Osteocyte (in vitro differentiated cells): Measurements from ENCODE around the gene ABCC10. TPM values are rescaled to one million over a fixed set of nuclear protein-coding genes. Genes with fewer than 3 reads are reported as not detected.
A peak's percentile ranks its signal among the peaks of the same experiment; 100 is the strongest.

Source experiments
- DNase-seq: peaks from one replicate; pipeline ENCODE4 v3.0.0; 2021; ENCODE audit warnings: mixed read lengths; ENCODE audit not compliant: unreplicated experiment; ENCODE audit errors: extremely low spot score
- H3K27ac Mint-ChIP-seq: one replicate; pipeline ENCODE4 v1.8.0; 2021; ENCODE audit warnings: mild to moderate bottlenecking, mixed read lengths; ENCODE audit not compliant: unreplicated experiment
- H3K27me3 Mint-ChIP-seq: one replicate; pipeline ENCODE4 v1.8.0; 2021; ENCODE audit warnings: mixed read lengths; ENCODE audit not compliant: unreplicated experiment
- H3K36me3 Mint-ChIP-seq: one replicate; pipeline ENCODE4 v1.8.0; 2021; ENCODE audit warnings: mixed read lengths; ENCODE audit not compliant: unreplicated experiment
- H3K4me1 Mint-ChIP-seq: one replicate; pipeline ENCODE4 v1.8.0; 2021; ENCODE audit warnings: mixed read lengths; ENCODE audit not compliant: unreplicated experiment
- H3K4me3 Mint-ChIP-seq: one replicate; pipeline ENCODE4 v1.8.0; 2021; ENCODE audit warnings: mild to moderate bottlenecking, moderate library complexity, mixed read lengths; ENCODE audit not compliant: unreplicated experiment
- H3K9me3 Mint-ChIP-seq: one replicate; pipeline ENCODE4 v1.8.0; 2021; ENCODE audit warnings: mixed read lengths; ENCODE audit not compliant: unreplicated experiment
- total RNA-seq: library from RNA; stranded (reverse); gene quantifications from 2 replicates; pipeline ENCODE4 v1.2.1, GENCODE V29; 2021
- TF ChIP-seq, protein P1 (sequence below): fragments of 200-600 bp; sonication (generic); IDR thresholded peaks from 2 replicates; pipeline ENCODE4 v1.5.0; 2021; ENCODE audit warnings: antibody characterized with exemption, mild to moderate bottlenecking, moderate library complexity

Gene ABCC10
- total RNA-seq, 1 donor from 2014 or later: 40.1 TPM

DNA sequence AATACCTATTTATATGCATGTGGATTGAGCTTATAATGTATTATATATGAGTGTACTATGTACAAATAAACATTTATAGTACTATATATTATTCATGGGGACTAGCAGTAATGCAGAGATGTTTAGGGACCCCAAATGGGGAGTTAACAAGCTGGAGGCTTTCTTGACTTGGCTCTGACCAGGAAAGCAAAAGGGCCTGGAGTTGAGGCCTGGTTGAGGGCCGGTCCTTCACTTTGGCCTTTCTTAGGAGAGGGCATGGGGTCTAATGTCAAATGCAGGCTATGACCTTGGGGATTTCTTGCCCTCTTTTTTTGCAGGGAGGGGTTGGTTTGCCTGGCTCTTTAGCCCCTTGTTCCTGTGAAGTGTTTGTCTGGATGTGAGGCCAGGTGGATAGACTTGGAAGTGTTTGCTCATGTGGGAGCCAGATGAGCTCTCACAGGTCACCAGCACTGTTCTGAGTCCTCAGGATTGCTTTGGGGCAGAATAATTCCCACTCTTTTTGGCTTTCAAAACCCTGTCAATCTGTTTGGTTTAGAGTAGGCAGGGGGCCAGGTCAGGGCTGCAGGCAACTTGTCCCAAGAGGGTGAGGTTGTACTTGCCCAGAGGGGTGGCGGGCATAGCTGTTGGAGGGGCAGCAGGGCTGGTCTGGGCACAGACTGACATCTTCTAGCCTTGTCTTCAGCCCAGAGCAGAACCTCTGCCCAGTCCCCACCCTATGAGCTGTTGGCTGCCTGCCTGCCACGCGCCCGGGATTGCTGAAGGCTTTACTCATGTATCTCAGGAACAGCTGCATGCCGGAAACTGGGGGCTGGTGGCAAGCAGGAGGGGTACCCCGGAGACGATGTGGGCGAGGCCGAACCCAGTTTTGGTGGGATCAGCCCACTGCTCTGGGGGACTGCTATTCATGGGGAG lies 64.7 kb downstream of the ABCC10 start:
- TF ChIP-seq, protein P1, sequence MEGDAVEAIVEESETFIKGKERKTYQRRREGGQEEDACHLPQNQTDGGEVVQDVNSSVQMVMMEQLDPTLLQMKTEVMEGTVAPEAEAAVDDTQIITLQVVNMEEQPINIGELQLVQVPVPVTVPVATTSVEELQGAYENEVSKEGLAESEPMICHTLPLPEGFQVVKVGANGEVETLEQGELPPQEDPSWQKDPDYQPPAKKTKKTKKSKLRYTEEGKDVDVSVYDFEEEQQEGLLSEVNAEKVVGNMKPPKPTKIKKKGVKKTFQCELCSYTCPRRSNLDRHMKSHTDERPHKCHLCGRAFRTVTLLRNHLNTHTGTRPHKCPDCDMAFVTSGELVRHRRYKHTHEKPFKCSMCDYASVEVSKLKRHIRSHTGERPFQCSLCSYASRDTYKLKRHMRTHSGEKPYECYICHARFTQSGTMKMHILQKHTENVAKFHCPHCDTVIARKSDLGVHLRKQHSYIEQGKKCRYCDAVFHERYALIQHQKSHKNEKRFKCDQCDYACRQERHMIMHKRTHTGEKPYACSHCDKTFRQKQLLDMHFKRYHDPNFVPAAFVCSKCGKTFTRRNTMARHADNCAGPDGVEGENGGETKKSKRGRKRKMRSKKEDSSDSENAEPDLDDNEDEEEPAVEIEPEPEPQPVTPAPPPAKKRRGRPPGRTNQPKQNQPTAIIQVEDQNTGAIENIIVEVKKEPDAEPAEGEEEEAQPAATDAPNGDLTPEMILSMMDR: no peak
- Mint-ChIP-seq H3K4me3 (peak overlapping the region; percentile 47), H3K27me3 (no peaks in the 10 kb centered on the region), H3K4me1 (peaks cover 68% of the 10 kb centered on the region), H3K27ac (peak overlapping the region; percentile 84), H3K36me3 (peaks cover 2% of the 10 kb centered on the region), H3K9me3 (no peaks in the 10 kb centered on the region)
- DNase-seq: no peak

DNA sequence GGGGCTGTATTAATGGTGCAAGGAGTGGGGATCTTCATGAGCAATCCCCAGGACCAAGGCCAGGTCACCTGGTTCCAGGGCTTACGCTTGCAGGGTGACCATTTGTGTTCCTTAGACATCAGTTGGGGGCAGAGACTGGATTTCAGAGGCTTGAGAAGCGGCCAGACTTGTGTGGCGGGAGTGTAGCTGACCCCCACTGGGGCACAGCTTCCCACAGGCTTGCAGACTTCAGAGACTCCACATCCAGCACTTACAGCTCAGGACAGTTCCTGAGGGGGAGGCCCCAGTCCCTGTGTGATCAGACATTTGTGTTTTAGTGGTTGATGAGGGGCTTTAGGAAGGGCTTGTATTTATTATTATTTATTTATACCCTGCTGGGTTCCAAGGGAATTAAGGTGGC lies 65.3 kb downstream of the ABCC10 start:
- TF ChIP-seq, protein P1: no peak
- no peaks in the 10 kb centered on the region for H3K27me3 Mint-ChIP-seq
- H3K4me3 Mint-ChIP-seq: no peak overlapping the region
- no peak for DNase-seq
- peaks cover 2% of the 10 kb centered on the region for H3K36me3 Mint-ChIP-seq
- H3K4me1 Mint-ChIP-seq: peaks cover 74% of the 10 kb centered on the region
- peak overlapping the region; percentile 84 for H3K27ac Mint-ChIP-seq
- no peaks in the 10 kb centered on the region for H3K9me3 Mint-ChIP-seq

DNA sequence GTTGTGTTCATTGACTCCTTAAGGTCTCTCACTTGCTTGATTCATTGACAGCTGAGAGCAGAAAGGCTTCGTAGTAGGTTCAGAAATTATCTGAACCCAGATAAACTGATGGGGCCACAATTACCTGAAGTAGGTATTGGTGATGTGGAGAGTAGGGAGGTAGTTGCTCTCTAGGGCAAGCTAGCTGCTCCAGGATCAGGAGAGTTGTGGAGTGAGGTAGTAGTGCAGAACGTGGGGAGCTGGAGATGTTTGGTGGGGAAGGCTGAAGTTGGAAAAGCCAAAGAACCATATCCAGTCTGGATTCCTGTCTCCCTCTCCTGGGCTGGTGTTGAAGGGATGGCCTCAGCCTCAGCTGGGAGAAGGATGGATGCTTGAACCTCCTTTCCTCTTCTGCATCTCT lies 65.9 kb downstream of the ABCC10 start:
- Mint-ChIP-seq H3K4me1 (peaks cover 74% of the 10 kb centered on the region), H3K27me3 (no peaks in the 10 kb centered on the region), H3K4me3 (no peak overlapping the region), H3K36me3 (peaks cover 1% of the 10 kb centered on the region), H3K9me3 (no peaks in the 10 kb centered on the region), H3K27ac (no peak overlapping the region)
- no peak for DNase-seq
- TF ChIP-seq, protein P1: no peak

DNA sequence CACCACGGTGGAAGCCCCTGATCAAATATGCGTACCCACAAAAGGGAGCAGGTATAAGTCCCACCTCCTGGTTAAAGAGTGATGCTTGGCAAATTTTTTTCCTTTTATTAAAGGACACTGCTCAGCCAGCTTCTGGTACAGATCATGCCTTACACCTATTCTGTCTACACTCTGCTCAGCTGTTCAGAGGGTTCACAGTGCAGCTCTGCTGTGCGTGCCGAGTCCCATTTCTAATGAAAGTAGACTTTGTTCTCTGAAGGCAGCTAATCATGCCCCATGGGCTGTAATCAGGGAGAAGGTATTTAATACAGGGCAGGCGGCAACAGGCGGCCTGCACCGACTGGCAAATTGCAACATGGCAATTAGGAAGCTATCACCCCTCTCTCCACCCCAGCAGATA lies 66.5 kb downstream of the ABCC10 start:
- DNase-seq: no peak
- H3K4me1 Mint-ChIP-seq: peaks cover 67% of the 10 kb centered on the region
- no peak overlapping the region for H3K27ac Mint-ChIP-seq

DNA sequence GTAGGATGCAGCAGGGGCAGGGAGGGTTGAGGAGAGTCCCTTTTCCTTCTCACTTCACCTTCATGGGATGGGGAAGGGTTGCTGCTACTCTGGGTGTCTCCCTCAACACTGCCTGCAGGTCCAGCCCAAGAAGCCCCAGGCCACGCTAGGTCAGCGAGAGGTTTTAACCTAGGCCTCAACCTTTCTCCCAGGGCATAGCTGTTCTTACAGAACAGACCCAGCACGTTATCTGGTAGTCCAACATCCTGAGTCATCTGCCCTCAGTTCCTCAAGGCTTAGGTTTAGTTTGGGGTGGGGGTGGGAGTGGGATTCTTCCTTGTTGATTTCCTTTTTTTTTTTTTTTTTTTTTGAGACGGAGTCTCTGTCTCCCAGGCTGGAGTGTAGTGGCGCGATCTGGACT lies 67.0 kb downstream of the ABCC10 start:
- H3K4me1 Mint-ChIP-seq: peaks cover 63% of the 10 kb centered on the region
- H3K9me3 Mint-ChIP-seq: no peaks in the 10 kb centered on the region
- H3K36me3 Mint-ChIP-seq: peaks cover 9% of the 10 kb centered on the region
- H3K4me3 Mint-ChIP-seq: no peak overlapping the region
- no peak overlapping the region for H3K27ac Mint-ChIP-seq
- DNase-seq: no peak
- TF ChIP-seq, protein P1: no peak
- no peaks in the 10 kb centered on the region for H3K27me3 Mint-ChIP-seq

More for the DNA sequence above, 66.5 kb downstream of the ABCC10 start:
- Mint-ChIP-seq H3K9me3 (no peaks in the 10 kb centered on the region), H3K4me3 (no peak overlapping the region), H3K27me3 (no peaks in the 10 kb centered on the region), H3K36me3 (peaks cover 5% of the 10 kb centered on the region)
- TF ChIP-seq, protein P1: no peak
